Effector memory CD4-positive, alpha-beta T cell (primary cell): ENCODE data around the gene AHRR.
"Not testable (repeated sequence)": the region's sequence is repeated elsewhere in the genome, so short reads cannot be mapped to it uniquely, and the experiment has no call there.

ENCODE experiments used
- DNase-seq, 3 donors: peaks; one replicate each; pipeline ENCODE4 v3.0.0-alpha.2; 2020
- H3K27ac ChIP-seq: 2 replicates; pipeline ENCODE4 v1.7.0; 2013; ENCODE audit warnings: mild to moderate bottlenecking, low read length, moderate library complexity; ENCODE audit not compliant: insufficient read depth, poor library complexity, severe bottlenecking
- H3K27me3 ChIP-seq: replicated peaks from 2 replicates; pipeline ENCODE4 v1.7.0; 2013; ENCODE audit warnings: mild to moderate bottlenecking, low read length; ENCODE audit not compliant: insufficient read depth, control insufficient read depth, poor library complexity, severe bottlenecking
- H3K36me3 ChIP-seq: 2 replicates; pipeline ENCODE4 v1.7.0; 2013; ENCODE audit warnings: mild to moderate bottlenecking, low read length, moderate library complexity; ENCODE audit not compliant: control insufficient read depth, insufficient read depth
- H3K4me1 ChIP-seq: 2 replicates; pipeline ENCODE4 v1.7.0; 2013; ENCODE audit warnings: low read length, mild to moderate bottlenecking; ENCODE audit not compliant: control insufficient read depth, insufficient read depth, poor library complexity, severe bottlenecking
- H3K4me3 ChIP-seq: 2 replicates; pipeline ENCODE4 v1.7.0; 2013; ENCODE audit warnings: low read length, low read depth, mild to moderate bottlenecking; ENCODE audit not compliant: insufficient read depth, poor library complexity, severe bottlenecking
- H3K9me3 ChIP-seq: 2 replicates; pipeline ENCODE4 v1.7.0; 2013; ENCODE audit warnings: mild to moderate bottlenecking, low read length, moderate library complexity; ENCODE audit not compliant: control insufficient read depth

AHRR gene

GRCh38 chr5:486597-486996 lies 165.1 kb downstream of the AHRR start:
- H3K9me3 ChIP-seq, H3K4me1 ChIP-seq, H3K36me3 ChIP-seq, H3K4me3 ChIP-seq, H3K27ac ChIP-seq, H3K27me3 ChIP-seq, DNase-seq: not testable (repeated sequence)
